ENCODE measurements around the gene COX5A.

The COX5A gene

DNA sequence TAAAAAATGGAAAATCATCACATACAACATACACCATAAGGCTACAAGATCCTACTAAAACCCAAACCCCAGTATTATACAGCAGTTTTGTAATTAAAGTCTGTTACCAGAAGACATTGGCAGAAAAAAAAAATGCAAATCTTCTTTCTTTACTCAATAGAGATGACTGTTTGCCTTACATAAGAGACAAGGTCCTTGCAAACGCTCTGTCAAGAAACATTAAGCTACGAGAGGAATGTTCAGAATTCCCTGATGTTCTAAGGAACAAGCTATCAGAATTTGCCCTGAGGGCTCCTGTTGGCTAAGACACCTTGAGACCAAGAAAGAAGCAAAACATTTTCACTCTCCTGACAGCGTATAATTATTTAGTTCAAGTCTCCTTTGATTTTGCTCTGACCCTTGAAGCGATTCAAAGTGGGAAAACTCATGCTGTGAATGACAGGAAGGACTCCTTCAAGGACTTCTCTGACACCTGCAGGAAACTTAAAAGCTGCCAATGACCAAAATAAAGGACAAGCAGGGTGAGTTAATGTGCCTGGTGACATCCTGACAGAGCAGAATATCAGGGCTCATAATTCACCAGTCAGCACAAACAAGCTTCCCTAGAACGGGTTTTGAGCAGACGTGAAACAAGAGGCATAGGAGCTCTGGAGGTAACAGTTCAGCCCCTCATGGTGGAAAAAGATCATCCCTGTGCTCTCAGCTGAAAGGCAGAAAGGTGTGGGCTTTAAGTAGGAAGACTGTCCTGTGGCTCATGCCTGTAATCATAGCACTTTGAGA lies 67.2 kb downstream of the COX5A start:
- DNase-seq (ENCODE audit: low read depth in 1 of 2, low spot score in 1 of 2), result peak in 1 of 2 experiments; percentile 81

More for the DNA sequence above, 67.2 kb downstream of the COX5A start:
- in situ Hi-C loops (cut with HindIII; ENCODE audit: low pct_unique_long_range_greater_than_20kb, low sequenced_read_pairs), result no loop called here
- no peak for TF ChIP-seq JUND (IDR thresholded peaks at IDR 0.05; ENCODE audit: low read depth)

Data from T47D (cell line).